Vagina (tissue), 2 donors: Measurements from ENCODE around the gene AP2B1. TPM values are rescaled to one million over a fixed set of nuclear protein-coding genes. Genes with fewer than 3 reads are reported as not detected.

Experiments used
- DNase-seq, 2 donors: peaks; one replicate each; pipeline ENCODE4 v3.0.0-alpha.2; 2017; ENCODE audit errors: extremely low spot score in 2 of 2
- H3K27ac ChIP-seq: fragments of 200-600 bp; sonication (generic); one replicate; pipeline ENCODE4 v1.5.1; 2019
- H3K27me3 ChIP-seq: fragments of 200-600 bp; sonication (generic); one replicate; pipeline ENCODE4 v1.5.1; 2019
- H3K36me3 ChIP-seq, 2 donors: fragments of 200-600 bp; sonication (generic); one replicate each; pipeline ENCODE4 v1.5.1; 2017 to 2019
- H3K4me1 ChIP-seq: fragments of 200-600 bp; sonication (generic); one replicate; pipeline ENCODE4 v1.5.1; 2019
- H3K4me3 ChIP-seq, 2 donors: fragments of 200-600 bp; sonication (generic); 1 replicate in 1 of 2; 2 replicates in 1 of 2; pipeline ENCODE4 v1.5.1; 2016 to 2019
- H3K9me3 ChIP-seq: fragments of 200-600 bp; sonication (generic); one replicate; pipeline ENCODE4 v1.5.1; 2019
- CTCF ChIP-seq, 3 experiments: fragments of 450-650 bp in 2 of 3; fragments of 200-600 bp in 1 of 3; sonication (generic) in 1 of 3; IDR thresholded peaks; one replicate each; pipeline ENCODE4 v1.5.1; 2017 to 2019; ENCODE audit warnings: antibody characterized with exemption in 3 of 3, mild to moderate bottlenecking in 2 of 3, moderate library complexity in 2 of 3
- POLR2A ChIP-seq, 2 donors: fragments of 450-650 bp; IDR thresholded peaks; one replicate each; pipeline ENCODE4 v1.6.1; 2017; ENCODE audit warnings: antibody characterized with exemption in 2 of 2, mild to moderate bottlenecking in 2 of 2, moderate library complexity in 2 of 2
- POLR2AphosphoS5 ChIP-seq, 2 donors: sonication (generic); formaldehyde crosslinking; IDR thresholded peaks; one replicate each; pipeline ENCODE4 v1.9.0; 2017; ENCODE audit warnings: antibody characterized with exemption in 2 of 2, mild to moderate bottlenecking in 2 of 2, low read depth in 1 of 2; ENCODE audit not compliant: insufficient read depth in 1 of 2
- intact Hi-C: fragments of 100-400 bp; cut with DNase I; formaldehyde crosslinking; loops from one replicate; pipeline ENCODE4 v1.15.1; 2023
- total RNA-seq: library from RNA; depleted of rRNA; stranded (reverse); fragments of >200 nt; gene quantifications from one replicate; pipeline ENCODE4 v1.2.3, GENCODE V29; 2016

The AP2B1 gene
- total RNA-seq, 1 donor from 2014 or later: 62.1 TPM

GRCh38 chr17:35541434-35541833, 45.7 kb upstream of the AP2B1 start:
- peaks cover 6% of the 10 kb centered on the region for H3K4me1 ChIP-seq
- H3K9me3 ChIP-seq: no peaks in the 10 kb centered on the region
- TF ChIP-seq POLR2AphosphoS5 (IDR thresholded peaks at IDR 0.05; ENCODE audit: insufficient read depth in 1 of 2, low read depth in 1 of 2) (no peak), CTCF (IDR thresholded peaks at IDR 0.05) (no peak), POLR2A (IDR thresholded peaks at IDR 0.05) (no peak)
- no peaks in the 10 kb centered on the region for H3K36me3 ChIP-seq
- intact Hi-C loops: loop anchor here (5.0 kb wide), 1 partner anchor 219 kb away; no protein-coding TSS in a partner anchor
- H3K4me3 ChIP-seq: peak overlapping the region in 1 of 2 donors; percentile 21
- H3K27me3 ChIP-seq: no peaks in the 10 kb centered on the region
- DNase-seq: no peak
- H3K27ac ChIP-seq: peak overlapping the region; percentile 53

DNA sequence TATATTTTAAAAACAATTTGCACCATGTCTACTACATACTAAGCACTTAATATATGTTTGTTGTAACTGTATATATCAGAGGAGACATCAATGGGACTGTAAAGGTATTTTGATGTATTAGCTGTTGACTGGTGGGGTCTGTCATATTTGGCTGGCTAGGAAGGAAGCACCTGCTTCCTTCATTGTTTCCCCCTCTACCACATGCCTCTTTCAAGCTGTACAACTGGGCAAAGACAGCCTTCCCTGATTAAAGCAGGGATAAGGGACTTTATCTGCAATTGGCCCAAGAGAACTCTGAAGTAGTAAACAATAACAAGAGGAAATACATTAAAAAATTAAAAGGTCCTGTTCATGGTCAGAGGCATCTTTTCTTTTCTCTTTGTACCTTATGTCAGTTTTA, 44.1 kb upstream of the AP2B1 start:
- H3K4me1 ChIP-seq: no peaks in the 10 kb centered on the region
- intact Hi-C loops: loop anchor here (5.0 kb wide), 1 partner anchor 221 kb away; no protein-coding TSS in a partner anchor

DNA sequence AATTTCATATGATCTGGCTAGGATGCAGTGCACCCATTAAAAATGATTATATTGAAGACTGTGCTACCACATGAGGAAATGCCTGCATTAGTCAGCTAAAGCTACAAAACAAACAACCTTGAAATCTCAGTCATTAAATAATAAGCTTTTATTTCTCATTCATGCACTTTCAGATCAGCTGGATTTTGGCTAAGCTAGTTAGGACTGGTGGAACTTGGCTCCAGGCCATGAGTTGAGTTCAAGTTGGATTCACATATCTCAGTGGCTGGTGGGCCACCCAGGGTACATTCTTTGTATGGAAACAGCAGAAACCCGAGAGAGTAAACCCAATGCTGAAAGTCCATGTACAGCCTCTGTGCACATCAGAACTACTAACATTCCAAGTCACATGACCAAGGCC, 43.3 kb upstream of the AP2B1 start:
- no peak overlapping the region for H3K4me3 ChIP-seq
- no peak overlapping the region for H3K27ac ChIP-seq
- H3K4me1 ChIP-seq: no peaks in the 10 kb centered on the region
- no peak for TF ChIP-seq POLR2AphosphoS5 (IDR thresholded peaks at IDR 0.05; ENCODE audit: insufficient read depth in 1 of 2, low read depth in 1 of 2)
- no peak for TF ChIP-seq POLR2A (IDR thresholded peaks at IDR 0.05)
- no peak for TF ChIP-seq CTCF (IDR thresholded peaks at IDR 0.05)
- no peak for DNase-seq
- no peaks in the 10 kb centered on the region for H3K27me3 ChIP-seq
- no peaks in the 10 kb centered on the region for H3K9me3 ChIP-seq
- H3K36me3 ChIP-seq: no peaks in the 10 kb centered on the region
- intact Hi-C loops: loop anchor here (5.0 kb wide), 1 partner anchor 222 kb away; no protein-coding TSS in a partner anchor

More for the DNA sequence above, 44.1 kb upstream of the AP2B1 start:
- no peak overlapping the region for H3K4me3 ChIP-seq
- DNase-seq: no peak
- H3K9me3 ChIP-seq: no peaks in the 10 kb centered on the region
- no peaks in the 10 kb centered on the region for H3K36me3 ChIP-seq
- H3K27ac ChIP-seq: no peak overlapping the region
- H3K27me3 ChIP-seq: no peaks in the 10 kb centered on the region
- no peak for TF ChIP-seq POLR2A (IDR thresholded peaks at IDR 0.05)
- no peak for TF ChIP-seq CTCF (IDR thresholded peaks at IDR 0.05)
- TF ChIP-seq POLR2AphosphoS5 (IDR thresholded peaks at IDR 0.05; ENCODE audit: insufficient read depth in 1 of 2, low read depth in 1 of 2): no peak

- no peaks in the 10 kb centered on the region for H3K36me3 ChIP-seq
- TF ChIP-seq POLR2A (IDR thresholded peaks at IDR 0.05) (no peak), POLR2AphosphoS5 (IDR thresholded peaks at IDR 0.05; ENCODE audit: insufficient read depth in 1 of 2, low read depth in 1 of 2) (no peak), CTCF (IDR thresholded peaks at IDR 0.05) (no peak)
- no peaks in the 10 kb centered on the region for H3K4me1 ChIP-seq
- H3K9me3 ChIP-seq: no peaks in the 10 kb centered on the region
- no peak overlapping the region for H3K27ac ChIP-seq
- intact Hi-C loops: no loop called here
- H3K4me3 ChIP-seq: no peak overlapping the region
- no peaks in the 10 kb centered on the region for H3K27me3 ChIP-seq
- DNase-seq: no peak
These were observed 42.0 kb upstream of the AP2B1 start for GRCh38 chr17:35545150-35545549.

- H3K9me3 ChIP-seq: no peaks in the 10 kb centered on the region
- DNase-seq: no peak
- H3K27me3 ChIP-seq: no peaks in the 10 kb centered on the region
- no peaks in the 10 kb centered on the region for H3K4me1 ChIP-seq
- no peaks in the 10 kb centered on the region for H3K36me3 ChIP-seq
- H3K27ac ChIP-seq: no peak overlapping the region
- intact Hi-C loops: no loop called here
- no peak for TF ChIP-seq POLR2A (IDR thresholded peaks at IDR 0.05)
- TF ChIP-seq POLR2AphosphoS5 (IDR thresholded peaks at IDR 0.05; ENCODE audit: insufficient read depth in 1 of 2, low read depth in 1 of 2): no peak
- TF ChIP-seq CTCF (IDR thresholded peaks at IDR 0.05): no peak
- H3K4me3 ChIP-seq: no peak overlapping the region
These were observed 40.6 kb upstream of the AP2B1 start for GRCh38 chr17:35546487-35546886.
